GM23338 (cell line): ENCODE results near the gene RRH. TPM values are rescaled to one million over a fixed set of nuclear protein-coding genes. Genes with fewer than 3 reads are reported as not detected.

Source experiments
- ATAC-seq: fragments of 200-7000 bp; cut with Tn5 transposase; 3 replicates; pipeline ENCODE4 v1.9.1; 2020
- DNase-seq: peaks from one replicate; pipeline ENCODE4 v3.0.0-alpha.2; 2015; ENCODE audit warnings: low spot score
- H2AFZ ChIP-seq: fragments of 200-600 bp; sonication (generic); 2 replicates; pipeline ENCODE4 v1.8.0; 2016; ENCODE audit warnings: antibody characterized with exemption, mild to moderate bottlenecking, moderate library complexity
- H3F3A ChIP-seq: fragments of 200-600 bp; sonication (generic); replicated peaks from 2 replicates; pipeline ENCODE4 v1.8.0; 2017; ENCODE audit warnings: antibody characterized with exemption, mixed run types, low read depth
- H3K27ac ChIP-seq: fragments of 200-600 bp; sonication (generic); 2 replicates; pipeline ENCODE4 v1.6.1; 2016; ENCODE audit warnings: low read depth
- H3K27me3 ChIP-seq: fragments of 200-600 bp; sonication (generic); 2 replicates; pipeline ENCODE4 v1.8.0; 2016; ENCODE audit warnings: mild to moderate bottlenecking, mixed run types, moderate library complexity; ENCODE audit not compliant: insufficient read depth
- H3K36me3 ChIP-seq: fragments of 200-600 bp; sonication (generic); 2 replicates; pipeline ENCODE4 v1.8.0; 2016; ENCODE audit warnings: mild to moderate bottlenecking; ENCODE audit not compliant: insufficient read depth
- H3K4me1 ChIP-seq: fragments of 200-600 bp; sonication (generic); 2 replicates; pipeline ENCODE4 v1.8.0; 2016; ENCODE audit warnings: mild to moderate bottlenecking, moderate library complexity; ENCODE audit not compliant: insufficient read depth
- H3K4me2 ChIP-seq: fragments of 200-600 bp; sonication (generic); 2 replicates; pipeline ENCODE4 v1.7.1; 2017; ENCODE audit warnings: mixed run types
- H3K4me3 ChIP-seq: fragments of 200-600 bp; sonication (generic); 2 replicates; pipeline ENCODE4 v1.6.1; 2016; ENCODE audit warnings: mixed run types
- H3K79me2 ChIP-seq: fragments of 200-600 bp; sonication (generic); replicated peaks from 2 replicates; pipeline ENCODE4 v1.8.0; 2017; ENCODE audit warnings: mild to moderate bottlenecking; ENCODE audit not compliant: insufficient read depth
- H3K9me2 ChIP-seq: fragments of 200-600 bp; sonication (generic); 2 replicates; pipeline ENCODE4 v1.8.0; 2017; ENCODE audit not compliant: insufficient read depth
- H4K20me1 ChIP-seq: fragments of 200-600 bp; sonication (generic); replicated peaks from 2 replicates; pipeline ENCODE4 v1.8.0; 2017; ENCODE audit warnings: mild to moderate bottlenecking; ENCODE audit not compliant: insufficient read depth
- H3K27ac Mint-ChIP-seq: 2 replicates; pipeline ENCODE4 v1.8.0; 2020; ENCODE audit warnings: inconsistent platforms, mild to moderate bottlenecking, moderate library complexity, mixed read lengths
- H3K27me3 Mint-ChIP-seq: 3 replicates; pipeline ENCODE4 v1.8.0; 2022; ENCODE audit warnings: low read depth, mild to moderate bottlenecking, moderate library complexity, mixed read lengths, inconsistent platforms; ENCODE audit not compliant: insufficient read depth, poor library complexity
- H3K36me3 Mint-ChIP-seq: 3 replicates; pipeline ENCODE4 v1.8.0; 2021; ENCODE audit warnings: low read depth, mild to moderate bottlenecking, inconsistent platforms, moderate library complexity, mixed read lengths
- H3K4me1 Mint-ChIP-seq: 3 replicates; pipeline ENCODE4 v1.8.0; 2020; ENCODE audit warnings: mild to moderate bottlenecking, inconsistent platforms, mixed read lengths
- H3K4me3 Mint-ChIP-seq: 3 replicates; pipeline ENCODE4 v1.8.0; 2021; ENCODE audit warnings: moderate library complexity, mild to moderate bottlenecking, inconsistent platforms, mixed read lengths
- H3K9me3 Mint-ChIP-seq: 3 replicates; pipeline ENCODE4 v1.8.0; 2020; ENCODE audit warnings: moderate library complexity, mild to moderate bottlenecking, inconsistent platforms, mixed read lengths
- CREB1 ChIP-seq: fragments of 250-450 bp; sonication (Bioruptor Pico); IDR thresholded peaks from 2 replicates; pipeline ENCODE4 v1.5.0; 2020; ENCODE audit warnings: low read depth, mild to moderate bottlenecking, moderate library complexity
- EZH2 ChIP-seq: fragments of 200-600 bp; sonication (generic); IDR thresholded peaks from one replicate; pipeline ENCODE4 v1.8.0; 2017; ENCODE audit warnings: antibody characterized with exemption, mild to moderate bottlenecking, low read depth; ENCODE audit not compliant: unreplicated experiment
- EZH2phosphoT487 ChIP-seq: fragments of 200-600 bp; sonication (generic); IDR thresholded peaks from one replicate; pipeline ENCODE4 v1.8.1; 2018; ENCODE audit warnings: antibody characterized with exemption; ENCODE audit not compliant: unreplicated experiment
- JUNB ChIP-seq: IDR thresholded peaks from one replicate; pipeline ENCODE4 v1.6.1; 2016; ENCODE audit warnings: antibody characterized with exemption; ENCODE audit not compliant: unreplicated experiment
- NANOG ChIP-seq: IDR thresholded peaks from 2 replicates; pipeline ENCODE4 v1.6.1; 2016; ENCODE audit warnings: antibody characterized with exemption, borderline replicate concordance
- POLR2AphosphoS5 ChIP-seq: IDR thresholded peaks from 2 replicates; pipeline ENCODE4 v1.6.1; 2016; ENCODE audit warnings: antibody characterized with exemption, low read depth
- ZNF114 ChIP-seq: fragments of 250-450 bp; sonication (Bioruptor Pico); IDR thresholded peaks from 2 replicates; pipeline ENCODE4 v1.5.0; 2020; ENCODE audit warnings: mild to moderate bottlenecking, moderate library complexity
- ZNF331 ChIP-seq: fragments of 250-450 bp; sonication (Bioruptor Pico); IDR thresholded peaks from 2 replicates; pipeline ENCODE4 v1.5.0; 2020; ENCODE audit warnings: low read depth, mild to moderate bottlenecking, moderate library complexity
- polyA plus RNA-seq: library from polyadenylated mRNA; unstranded; fragments of >200 nt; fragmentation: Nextera tagmentation; extraction: Ambion mirVana; gene quantifications from 2 replicates; pipeline ENCODE4 v1.2.1, GENCODE V29; 2016
- total RNA-seq: library from RNA; depleted of rRNA; stranded (reverse); fragments of >200 nt; shearing (Covaris generic); gene quantifications from 2 replicates; pipeline ENCODE4 v1.2.3, GENCODE V29; 2014
- TF ChIP-seq, protein P1 (sequence below): IDR thresholded peaks from 2 replicates; pipeline ENCODE4 v1.6.1; 2016; ENCODE audit warnings: antibody characterized with exemption
- TF ChIP-seq, protein P2 (sequence below), 2 experiments: fragments of 200-600 bp in 1 of 2; sonication (generic) in 1 of 2; conservative IDR thresholded peaks; 2 replicates each; pipeline versions ENCODE4 v1.5.1 to v1.6.1; 2016 to 2017; ENCODE audit warnings: antibody characterized with exemption in 2 of 2, low read depth in 2 of 2, mild to moderate bottlenecking in 2 of 2, moderate library complexity in 1 of 2
- TF ChIP-seq, protein P3 (sequence below): fragments of 250-450 bp; sonication (Bioruptor Pico); IDR thresholded peaks from 2 replicates; pipeline ENCODE4 v1.5.0; 2020; ENCODE audit warnings: mild to moderate bottlenecking, moderate library complexity
- TF ChIP-seq, protein P4 (sequence below): IDR thresholded peaks from one replicate; pipeline ENCODE4 v1.6.1; 2018; ENCODE audit warnings: antibody characterized with exemption; ENCODE audit not compliant: unreplicated experiment

Gene RRH
- total and polyA plus RNA-seq, 2 experiments from 2014 or later, result not detected

DNA sequence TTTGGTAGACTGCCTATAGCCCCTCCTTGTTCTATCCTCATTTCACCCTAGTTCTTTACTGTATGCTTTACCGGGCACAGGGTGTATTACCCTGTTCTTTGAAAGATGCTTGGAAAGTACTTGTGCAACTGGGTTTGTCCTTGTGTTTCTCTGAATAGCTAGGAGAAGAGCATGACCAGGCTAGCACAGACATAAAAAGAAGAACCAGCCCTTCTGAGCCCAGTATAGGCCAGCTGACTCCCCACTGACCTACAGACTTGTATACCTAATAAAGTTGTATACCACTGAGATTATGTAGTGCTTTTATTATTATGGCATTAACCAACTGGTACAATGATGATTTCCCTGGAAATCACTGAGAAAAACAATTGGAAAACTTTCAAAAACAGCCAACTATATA is 40.9 kb upstream of the RRH start (continued):
- TF ChIP-seq, protein P1, sequence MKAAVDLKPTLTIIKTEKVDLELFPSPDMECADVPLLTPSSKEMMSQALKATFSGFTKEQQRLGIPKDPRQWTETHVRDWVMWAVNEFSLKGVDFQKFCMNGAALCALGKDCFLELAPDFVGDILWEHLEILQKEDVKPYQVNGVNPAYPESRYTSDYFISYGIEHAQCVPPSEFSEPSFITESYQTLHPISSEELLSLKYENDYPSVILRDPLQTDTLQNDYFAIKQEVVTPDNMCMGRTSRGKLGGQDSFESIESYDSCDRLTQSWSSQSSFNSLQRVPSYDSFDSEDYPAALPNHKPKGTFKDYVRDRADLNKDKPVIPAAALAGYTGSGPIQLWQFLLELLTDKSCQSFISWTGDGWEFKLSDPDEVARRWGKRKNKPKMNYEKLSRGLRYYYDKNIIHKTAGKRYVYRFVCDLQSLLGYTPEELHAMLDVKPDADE, result no peak
- no peak for TF ChIP-seq EZH2

DNA sequence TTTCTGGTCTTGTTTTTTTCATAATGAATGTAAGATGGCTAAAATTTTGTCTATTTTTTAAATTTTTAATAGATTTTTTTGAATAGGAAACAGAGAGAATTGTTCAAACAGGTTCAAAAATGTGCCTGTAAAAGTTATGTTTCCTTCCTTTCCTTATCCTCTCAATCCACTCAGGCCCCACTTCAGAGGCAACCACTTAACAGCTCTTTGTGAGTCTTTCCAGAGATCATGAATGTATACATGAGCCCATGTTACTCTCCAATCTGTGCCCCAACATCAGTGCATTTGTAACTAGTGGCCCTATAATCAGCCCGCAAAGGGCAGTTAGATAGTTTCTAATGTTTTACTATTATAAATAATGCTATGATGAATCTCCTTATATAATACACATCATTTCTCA is 40.0 kb upstream of the RRH start:
- H3K27me3 Mint-ChIP-seq, result peaks cover 3% of the 10 kb centered on the region
- no peaks in the 10 kb centered on the region for H3K4me1 Mint-ChIP-seq
- H2AFZ ChIP-seq, result no peak overlapping the region
- H3K4me3 Mint-ChIP-seq, result no peak overlapping the region
- H3K27me3 ChIP-seq, result no peaks in the 10 kb centered on the region
- no peaks in the 10 kb centered on the region for H3K36me3 Mint-ChIP-seq
- H4K20me1 ChIP-seq, result no peaks in the 10 kb centered on the region
- no peak overlapping the region for H3K4me2 ChIP-seq
- no peak overlapping the region for H3K27ac ChIP-seq
- no peaks in the 10 kb centered on the region for H3K9me3 Mint-ChIP-seq
- no peak for ATAC-seq
- H3K36me3 ChIP-seq, result no peaks in the 10 kb centered on the region
- H3K27ac Mint-ChIP-seq, result no peak overlapping the region
- H3K79me2 ChIP-seq, result no peaks in the 10 kb centered on the region
- no peak for DNase-seq
- H3K4me1 ChIP-seq, result no peaks in the 10 kb centered on the region
- H3F3A ChIP-seq, result no peaks in the 10 kb centered on the region
- H3K4me3 ChIP-seq, result no peak overlapping the region
- H3K9me2 ChIP-seq, result no peaks in the 10 kb centered on the region
- TF ChIP-seq ZNF331 (CRISPR knock-in tag) (no peak), POLR2AphosphoS5 (no peak), EZH2 (no peak), NANOG (no peak), JUNB (no peak), EZH2phosphoT487 (no peak), CREB1 (CRISPR knock-in tag) (no peak), ZNF114 (CRISPR knock-in tag) (no peak)
- TF ChIP-seq, protein P2, sequence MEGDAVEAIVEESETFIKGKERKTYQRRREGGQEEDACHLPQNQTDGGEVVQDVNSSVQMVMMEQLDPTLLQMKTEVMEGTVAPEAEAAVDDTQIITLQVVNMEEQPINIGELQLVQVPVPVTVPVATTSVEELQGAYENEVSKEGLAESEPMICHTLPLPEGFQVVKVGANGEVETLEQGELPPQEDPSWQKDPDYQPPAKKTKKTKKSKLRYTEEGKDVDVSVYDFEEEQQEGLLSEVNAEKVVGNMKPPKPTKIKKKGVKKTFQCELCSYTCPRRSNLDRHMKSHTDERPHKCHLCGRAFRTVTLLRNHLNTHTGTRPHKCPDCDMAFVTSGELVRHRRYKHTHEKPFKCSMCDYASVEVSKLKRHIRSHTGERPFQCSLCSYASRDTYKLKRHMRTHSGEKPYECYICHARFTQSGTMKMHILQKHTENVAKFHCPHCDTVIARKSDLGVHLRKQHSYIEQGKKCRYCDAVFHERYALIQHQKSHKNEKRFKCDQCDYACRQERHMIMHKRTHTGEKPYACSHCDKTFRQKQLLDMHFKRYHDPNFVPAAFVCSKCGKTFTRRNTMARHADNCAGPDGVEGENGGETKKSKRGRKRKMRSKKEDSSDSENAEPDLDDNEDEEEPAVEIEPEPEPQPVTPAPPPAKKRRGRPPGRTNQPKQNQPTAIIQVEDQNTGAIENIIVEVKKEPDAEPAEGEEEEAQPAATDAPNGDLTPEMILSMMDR (conservative IDR thresholded peaks at IDR 0.05; ENCODE audit: low read depth in 2 of 2), result no peak
- TF ChIP-seq, protein P1, result no peak
- TF ChIP-seq, protein P3, sequence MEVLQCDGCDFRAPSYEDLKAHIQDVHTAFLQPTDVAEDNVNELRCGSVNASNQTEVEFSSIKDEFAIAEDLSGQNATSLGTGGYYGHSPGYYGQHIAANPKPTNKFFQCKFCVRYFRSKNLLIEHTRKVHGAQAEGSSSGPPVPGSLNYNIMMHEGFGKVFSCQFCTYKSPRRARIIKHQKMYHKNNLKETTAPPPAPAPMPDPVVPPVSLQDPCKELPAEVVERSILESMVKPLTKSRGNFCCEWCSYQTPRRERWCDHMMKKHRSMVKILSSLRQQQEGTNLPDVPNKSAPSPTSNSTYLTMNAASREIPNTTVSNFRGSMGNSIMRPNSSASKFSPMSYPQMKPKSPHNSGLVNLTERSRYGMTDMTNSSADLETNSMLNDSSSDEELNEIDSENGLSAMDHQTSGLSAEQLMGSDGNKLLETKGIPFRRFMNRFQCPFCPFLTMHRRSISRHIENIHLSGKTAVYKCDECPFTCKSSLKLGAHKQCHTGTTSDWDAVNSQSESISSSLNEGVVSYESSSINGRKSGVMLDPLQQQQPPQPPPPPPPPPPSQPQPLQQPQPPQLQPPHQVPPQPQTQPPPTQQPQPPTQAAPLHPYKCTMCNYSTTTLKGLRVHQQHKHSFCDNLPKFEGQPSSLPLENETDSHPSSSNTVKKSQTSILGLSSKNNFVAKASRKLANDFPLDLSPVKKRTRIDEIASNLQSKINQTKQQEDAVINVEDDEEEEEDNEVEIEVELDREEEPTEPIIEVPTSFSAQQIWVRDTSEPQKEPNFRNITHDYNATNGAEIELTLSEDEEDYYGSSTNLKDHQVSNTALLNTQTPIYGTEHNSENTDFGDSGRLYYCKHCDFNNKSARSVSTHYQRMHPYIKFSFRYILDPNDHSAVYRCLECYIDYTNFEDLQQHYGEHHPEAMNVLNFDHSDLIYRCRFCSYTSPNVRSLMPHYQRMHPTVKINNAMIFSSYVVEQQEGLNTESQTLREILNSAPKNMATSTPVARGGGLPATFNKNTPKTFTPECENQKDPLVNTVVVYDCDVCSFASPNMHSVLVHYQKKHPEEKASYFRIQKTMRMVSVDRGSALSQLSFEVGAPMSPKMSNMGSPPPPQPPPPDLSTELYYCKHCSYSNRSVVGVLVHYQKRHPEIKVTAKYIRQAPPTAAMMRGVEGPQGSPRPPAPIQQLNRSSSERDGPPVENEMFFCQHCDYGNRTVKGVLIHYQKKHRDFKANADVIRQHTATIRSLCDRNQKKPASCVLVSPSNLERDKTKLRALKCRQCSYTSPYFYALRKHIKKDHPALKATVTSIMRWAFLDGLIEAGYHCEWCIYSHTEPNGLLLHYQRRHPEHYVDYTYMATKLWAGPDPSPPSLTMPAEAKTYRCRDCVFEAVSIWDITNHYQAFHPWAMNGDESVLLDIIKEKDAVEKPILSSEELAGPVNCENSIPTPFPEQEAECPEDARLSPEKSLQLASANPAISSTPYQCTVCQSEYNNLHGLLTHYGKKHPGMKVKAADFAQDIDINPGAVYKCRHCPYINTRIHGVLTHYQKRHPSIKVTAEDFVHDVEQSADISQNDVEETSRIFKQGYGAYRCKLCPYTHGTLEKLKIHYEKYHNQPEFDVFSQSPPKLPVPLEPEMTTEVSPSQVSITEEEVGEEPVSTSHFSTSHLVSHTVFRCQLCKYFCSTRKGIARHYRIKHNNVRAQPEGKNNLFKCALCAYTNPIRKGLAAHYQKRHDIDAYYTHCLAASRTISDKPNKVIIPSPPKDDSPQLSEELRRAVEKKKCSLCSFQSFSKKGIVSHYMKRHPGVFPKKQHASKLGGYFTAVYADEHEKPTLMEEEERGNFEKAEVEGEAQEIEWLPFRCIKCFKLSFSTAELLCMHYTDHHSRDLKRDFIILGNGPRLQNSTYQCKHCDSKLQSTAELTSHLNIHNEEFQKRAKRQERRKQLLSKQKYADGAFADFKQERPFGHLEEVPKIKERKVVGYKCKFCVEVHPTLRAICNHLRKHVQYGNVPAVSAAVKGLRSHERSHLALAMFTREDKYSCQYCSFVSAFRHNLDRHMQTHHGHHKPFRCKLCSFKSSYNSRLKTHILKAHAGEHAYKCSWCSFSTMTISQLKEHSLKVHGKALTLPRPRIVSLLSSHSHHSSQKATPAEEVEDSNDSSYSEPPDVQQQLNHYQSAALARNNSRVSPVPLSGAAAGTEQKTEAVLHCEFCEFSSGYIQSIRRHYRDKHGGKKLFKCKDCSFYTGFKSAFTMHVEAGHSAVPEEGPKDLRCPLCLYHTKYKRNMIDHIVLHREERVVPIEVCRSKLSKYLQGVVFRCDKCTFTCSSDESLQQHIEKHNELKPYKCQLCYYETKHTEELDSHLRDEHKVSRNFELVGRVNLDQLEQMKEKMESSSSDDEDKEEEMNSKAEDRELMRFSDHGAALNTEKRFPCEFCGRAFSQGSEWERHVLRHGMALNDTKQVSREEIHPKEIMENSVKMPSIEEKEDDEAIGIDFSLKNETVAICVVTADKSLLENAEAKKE (CRISPR knock-in tag), result no peak
- TF ChIP-seq, protein P4, sequence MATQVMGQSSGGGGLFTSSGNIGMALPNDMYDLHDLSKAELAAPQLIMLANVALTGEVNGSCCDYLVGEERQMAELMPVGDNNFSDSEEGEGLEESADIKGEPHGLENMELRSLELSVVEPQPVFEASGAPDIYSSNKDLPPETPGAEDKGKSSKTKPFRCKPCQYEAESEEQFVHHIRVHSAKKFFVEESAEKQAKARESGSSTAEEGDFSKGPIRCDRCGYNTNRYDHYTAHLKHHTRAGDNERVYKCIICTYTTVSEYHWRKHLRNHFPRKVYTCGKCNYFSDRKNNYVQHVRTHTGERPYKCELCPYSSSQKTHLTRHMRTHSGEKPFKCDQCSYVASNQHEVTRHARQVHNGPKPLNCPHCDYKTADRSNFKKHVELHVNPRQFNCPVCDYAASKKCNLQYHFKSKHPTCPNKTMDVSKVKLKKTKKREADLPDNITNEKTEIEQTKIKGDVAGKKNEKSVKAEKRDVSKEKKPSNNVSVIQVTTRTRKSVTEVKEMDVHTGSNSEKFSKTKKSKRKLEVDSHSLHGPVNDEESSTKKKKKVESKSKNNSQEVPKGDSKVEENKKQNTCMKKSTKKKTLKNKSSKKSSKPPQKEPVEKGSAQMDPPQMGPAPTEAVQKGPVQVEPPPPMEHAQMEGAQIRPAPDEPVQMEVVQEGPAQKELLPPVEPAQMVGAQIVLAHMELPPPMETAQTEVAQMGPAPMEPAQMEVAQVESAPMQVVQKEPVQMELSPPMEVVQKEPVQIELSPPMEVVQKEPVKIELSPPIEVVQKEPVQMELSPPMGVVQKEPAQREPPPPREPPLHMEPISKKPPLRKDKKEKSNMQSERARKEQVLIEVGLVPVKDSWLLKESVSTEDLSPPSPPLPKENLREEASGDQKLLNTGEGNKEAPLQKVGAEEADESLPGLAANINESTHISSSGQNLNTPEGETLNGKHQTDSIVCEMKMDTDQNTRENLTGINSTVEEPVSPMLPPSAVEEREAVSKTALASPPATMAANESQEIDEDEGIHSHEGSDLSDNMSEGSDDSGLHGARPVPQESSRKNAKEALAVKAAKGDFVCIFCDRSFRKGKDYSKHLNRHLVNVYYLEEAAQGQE, result no peak
